C4-2B (cell line): Measurements from ENCODE around the gene SLC25A46.

Experiments used
- ZFX ChIP-seq: fragments of 450-650 bp; IDR thresholded peaks from 2 replicates; pipeline ENCODE4 v1.6.1; 2017
- TF ChIP-seq, protein P1 (sequence below): fragments of 450-650 bp; conservative IDR thresholded peaks from 2 replicates; pipeline ENCODE4 v1.5.1; 2017; ENCODE audit warnings: mild to moderate bottlenecking

DNA sequence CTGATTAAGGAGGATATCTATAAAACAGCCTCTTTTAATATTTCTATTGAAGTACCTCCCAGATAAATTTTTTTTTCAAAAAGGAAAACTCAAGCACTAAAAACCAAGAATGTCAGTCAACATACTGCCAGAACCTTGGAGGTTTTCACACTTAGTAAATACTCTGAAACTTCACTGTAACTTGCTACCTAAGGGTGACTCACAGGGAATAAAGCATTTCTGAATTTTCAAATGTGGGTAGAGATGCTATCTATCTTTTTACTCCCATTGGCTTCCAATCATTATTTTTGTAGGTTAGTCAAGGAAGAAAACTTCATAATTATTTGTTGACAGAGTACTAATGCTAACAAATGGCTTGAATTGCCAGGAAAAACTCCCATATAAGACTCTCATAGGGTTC is 46.1 kb downstream of the SLC25A46 start:
- TF ChIP-seq, protein P1, sequence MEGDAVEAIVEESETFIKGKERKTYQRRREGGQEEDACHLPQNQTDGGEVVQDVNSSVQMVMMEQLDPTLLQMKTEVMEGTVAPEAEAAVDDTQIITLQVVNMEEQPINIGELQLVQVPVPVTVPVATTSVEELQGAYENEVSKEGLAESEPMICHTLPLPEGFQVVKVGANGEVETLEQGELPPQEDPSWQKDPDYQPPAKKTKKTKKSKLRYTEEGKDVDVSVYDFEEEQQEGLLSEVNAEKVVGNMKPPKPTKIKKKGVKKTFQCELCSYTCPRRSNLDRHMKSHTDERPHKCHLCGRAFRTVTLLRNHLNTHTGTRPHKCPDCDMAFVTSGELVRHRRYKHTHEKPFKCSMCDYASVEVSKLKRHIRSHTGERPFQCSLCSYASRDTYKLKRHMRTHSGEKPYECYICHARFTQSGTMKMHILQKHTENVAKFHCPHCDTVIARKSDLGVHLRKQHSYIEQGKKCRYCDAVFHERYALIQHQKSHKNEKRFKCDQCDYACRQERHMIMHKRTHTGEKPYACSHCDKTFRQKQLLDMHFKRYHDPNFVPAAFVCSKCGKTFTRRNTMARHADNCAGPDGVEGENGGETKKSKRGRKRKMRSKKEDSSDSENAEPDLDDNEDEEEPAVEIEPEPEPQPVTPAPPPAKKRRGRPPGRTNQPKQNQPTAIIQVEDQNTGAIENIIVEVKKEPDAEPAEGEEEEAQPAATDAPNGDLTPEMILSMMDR: no peak
- TF ChIP-seq ZFX: no peak
